ENCODE measurements around the gene ABCA10. TPM values are rescaled to one million over a fixed set of nuclear protein-coding genes. Genes with fewer than 3 reads are reported as not detected.
"Not testable (repeated sequence)": the region's sequence is repeated elsewhere in the genome, so short reads cannot be mapped to it uniquely, and the experiment has no call there.

The ABCA10 gene, protein sequence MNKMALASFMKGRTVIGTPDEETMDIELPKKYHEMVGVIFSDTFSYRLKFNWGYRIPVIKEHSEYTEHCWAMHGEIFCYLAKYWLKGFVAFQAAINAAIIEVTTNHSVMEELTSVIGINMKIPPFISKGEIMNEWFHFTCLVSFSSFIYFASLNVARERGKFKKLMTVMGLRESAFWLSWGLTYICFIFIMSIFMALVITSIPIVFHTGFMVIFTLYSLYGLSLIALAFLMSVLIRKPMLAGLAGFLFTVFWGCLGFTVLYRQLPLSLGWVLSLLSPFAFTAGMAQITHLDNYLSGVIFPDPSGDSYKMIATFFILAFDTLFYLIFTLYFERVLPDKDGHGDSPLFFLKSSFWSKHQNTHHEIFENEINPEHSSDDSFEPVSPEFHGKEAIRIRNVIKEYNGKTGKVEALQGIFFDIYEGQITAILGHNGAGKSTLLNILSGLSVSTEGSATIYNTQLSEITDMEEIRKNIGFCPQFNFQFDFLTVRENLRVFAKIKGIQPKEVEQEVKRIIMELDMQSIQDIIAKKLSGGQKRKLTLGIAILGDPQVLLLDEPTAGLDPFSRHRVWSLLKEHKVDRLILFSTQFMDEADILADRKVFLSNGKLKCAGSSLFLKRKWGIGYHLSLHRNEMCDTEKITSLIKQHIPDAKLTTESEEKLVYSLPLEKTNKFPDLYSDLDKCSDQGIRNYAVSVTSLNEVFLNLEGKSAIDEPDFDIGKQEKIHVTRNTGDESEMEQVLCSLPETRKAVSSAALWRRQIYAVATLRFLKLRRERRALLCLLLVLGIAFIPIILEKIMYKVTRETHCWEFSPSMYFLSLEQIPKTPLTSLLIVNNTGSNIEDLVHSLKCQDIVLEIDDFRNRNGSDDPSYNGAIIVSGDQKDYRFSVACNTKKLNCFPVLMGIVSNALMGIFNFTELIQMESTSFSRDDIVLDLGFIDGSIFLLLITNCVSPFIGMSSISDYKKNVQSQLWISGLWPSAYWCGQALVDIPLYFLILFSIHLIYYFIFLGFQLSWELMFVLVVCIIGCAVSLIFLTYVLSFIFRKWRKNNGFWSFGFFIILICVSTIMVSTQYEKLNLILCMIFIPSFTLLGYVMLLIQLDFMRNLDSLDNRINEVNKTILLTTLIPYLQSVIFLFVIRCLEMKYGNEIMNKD (N-terminal part only)
- total RNA-seq: 1 to 10 TPM in 3 of 4 donors, under 1 TPM in 1; 0.23 to 7.8 (median 1.9) TPM

DNA sequence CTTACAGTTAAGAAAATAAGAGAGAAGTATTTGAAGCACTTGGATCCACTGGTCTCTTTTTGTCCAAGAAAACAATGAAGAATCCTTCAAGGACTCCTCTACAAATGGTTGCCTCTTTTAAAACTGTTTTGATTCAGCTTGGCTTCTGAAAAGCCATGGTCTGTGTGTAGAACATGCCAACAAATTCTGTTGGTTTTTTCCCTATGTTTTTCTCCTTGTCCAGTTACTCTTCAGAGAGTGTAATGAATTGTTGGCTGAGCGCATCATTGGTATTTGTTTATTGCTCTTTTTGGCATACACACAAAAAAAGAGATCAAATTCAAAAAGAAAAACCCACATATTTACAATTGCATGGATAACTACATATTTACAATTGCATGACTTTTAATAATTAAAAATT is at the start of gene ABCA10:
ABCA10 (minus strand) TSS at position 249 of the 400 bp plus-strand sequence. CDS start 3,466 bp downstream, outside the sequence.
- Histone ChIP-seq H3K36me3 (no peaks in the 10 kb centered on the region), H3K9me3 (peaks cover 0 to 11% (median 8%) of the 10 kb centered on the region in 3 donors), H3K27ac (peak within 1 kb of the TSS in 2 of 4 donors; percentile 4 to 17), H3K27me3 (no peaks in the 10 kb centered on the region), H3K4me1 (no peaks in the 10 kb centered on the region), H3K4me3 (peak within 1 kb of the TSS in 3 of 4 donors; percentile 13 to 37 (median 17))
- DNase-seq: no peak
- TF ChIP-seq, protein P1, sequence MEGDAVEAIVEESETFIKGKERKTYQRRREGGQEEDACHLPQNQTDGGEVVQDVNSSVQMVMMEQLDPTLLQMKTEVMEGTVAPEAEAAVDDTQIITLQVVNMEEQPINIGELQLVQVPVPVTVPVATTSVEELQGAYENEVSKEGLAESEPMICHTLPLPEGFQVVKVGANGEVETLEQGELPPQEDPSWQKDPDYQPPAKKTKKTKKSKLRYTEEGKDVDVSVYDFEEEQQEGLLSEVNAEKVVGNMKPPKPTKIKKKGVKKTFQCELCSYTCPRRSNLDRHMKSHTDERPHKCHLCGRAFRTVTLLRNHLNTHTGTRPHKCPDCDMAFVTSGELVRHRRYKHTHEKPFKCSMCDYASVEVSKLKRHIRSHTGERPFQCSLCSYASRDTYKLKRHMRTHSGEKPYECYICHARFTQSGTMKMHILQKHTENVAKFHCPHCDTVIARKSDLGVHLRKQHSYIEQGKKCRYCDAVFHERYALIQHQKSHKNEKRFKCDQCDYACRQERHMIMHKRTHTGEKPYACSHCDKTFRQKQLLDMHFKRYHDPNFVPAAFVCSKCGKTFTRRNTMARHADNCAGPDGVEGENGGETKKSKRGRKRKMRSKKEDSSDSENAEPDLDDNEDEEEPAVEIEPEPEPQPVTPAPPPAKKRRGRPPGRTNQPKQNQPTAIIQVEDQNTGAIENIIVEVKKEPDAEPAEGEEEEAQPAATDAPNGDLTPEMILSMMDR (IDR thresholded peaks at IDR 0.05): no peak
- TF ChIP-seq POLR2A (IDR thresholded peaks at IDR 0.05): no peak
- 63 to 86% methylated on average over 1 of the region's 1 CpG for WGBS, 2 donors
- intact Hi-C loops (cut with DNase I): no loop called here

DNA sequence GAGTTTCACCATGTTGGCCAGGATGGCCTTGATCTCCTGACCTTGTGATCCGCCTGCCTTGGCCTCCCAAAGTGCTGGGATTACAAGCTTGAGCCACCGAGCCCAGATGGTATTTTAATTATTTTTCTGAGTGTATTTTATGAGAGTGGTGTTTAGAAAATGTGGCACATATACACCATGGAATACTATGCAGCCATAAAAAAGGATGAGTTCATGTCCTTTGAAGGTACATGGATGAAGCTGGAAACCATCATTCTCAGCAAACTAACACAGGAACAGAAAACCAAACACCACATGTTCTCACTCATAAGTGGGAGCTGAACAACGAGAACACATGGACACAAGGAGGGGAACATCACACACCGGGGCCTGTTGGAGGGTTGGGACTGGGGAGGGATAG is 47.7 kb upstream of the ABCA10 start:
- DNase-seq; H3K27me3 ChIP-seq; intact Hi-C loops (cut with DNase I); H3K27ac ChIP-seq; H3K4me1 ChIP-seq; H3K9me3 ChIP-seq; H3K4me3 ChIP-seq: not testable (repeated sequence)
- H3K36me3 ChIP-seq: peaks cover 0 to 31% (median 0%) of the 10 kb centered on the region in 3 donors
- 90 to 93% methylated on average over 4 of the region's 4 CpGs for WGBS, 2 donors

DNA sequence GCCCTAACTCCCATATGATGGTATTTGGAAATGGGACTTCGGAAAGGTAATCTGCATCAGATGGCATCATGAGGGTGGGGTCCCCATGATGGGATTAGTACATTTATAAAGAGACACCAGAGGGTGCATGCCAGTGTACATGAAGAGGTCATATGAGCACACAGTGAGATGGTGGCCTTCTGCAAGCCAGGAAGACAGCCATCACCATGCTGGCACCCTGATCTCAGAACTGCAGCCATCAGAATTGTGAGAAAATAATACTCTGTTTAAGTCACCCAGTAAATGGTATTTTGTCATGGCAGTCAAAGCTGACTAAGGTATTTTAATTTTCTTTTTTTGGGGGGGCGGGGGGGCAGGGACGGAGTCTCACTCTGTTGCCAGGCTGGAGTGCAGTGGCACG is 47.1 kb upstream of the ABCA10 start:
- no peaks in the 10 kb centered on the region for H3K9me3 ChIP-seq
- peaks cover 0 to 29% (median 0%) of the 10 kb centered on the region in 3 donors for H3K36me3 ChIP-seq
- intact Hi-C loops (cut with DNase I): no loop called here
- no peaks in the 10 kb centered on the region for H3K27me3 ChIP-seq
- DNase-seq: no peak
- TF ChIP-seq, protein P1 (IDR thresholded peaks at IDR 0.05): no peak
- no peak for TF ChIP-seq POLR2A (IDR thresholded peaks at IDR 0.05)
- WGBS, 2 donors: 92 to 96% methylated on average over 3 to 4 of the region's 4 CpGs
- no peaks in the 10 kb centered on the region for H3K4me1 ChIP-seq
- H3K4me3 ChIP-seq: no peak overlapping the region
- no peak overlapping the region for H3K27ac ChIP-seq

DNA sequence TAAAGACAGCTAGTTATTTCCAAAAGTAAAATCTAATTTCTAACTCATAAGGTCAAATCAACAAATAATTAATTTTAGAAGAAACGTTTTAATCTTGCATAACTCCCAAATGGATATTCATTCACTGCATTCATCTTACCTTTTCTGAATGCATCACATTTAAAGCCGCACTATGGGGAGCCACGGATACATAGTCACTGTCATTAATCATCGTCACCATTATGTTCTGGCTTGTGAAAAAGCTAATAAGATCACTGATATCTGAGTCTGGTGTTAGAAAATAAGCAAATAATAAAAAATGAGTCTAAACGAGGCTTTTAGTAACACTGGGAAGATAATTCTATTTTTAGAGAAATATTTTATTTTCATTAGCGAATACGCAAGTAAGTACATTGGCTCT is 42.4 kb upstream of the ABCA10 start:
- Histone ChIP-seq H3K27ac (no peak overlapping the region), H3K36me3 (peaks cover 0 to 11% (median 0%) of the 10 kb centered on the region in 3 donors), H3K4me1 (no peaks in the 10 kb centered on the region), H3K9me3 (no peaks in the 10 kb centered on the region), H3K4me3 (no peak overlapping the region), H3K27me3 (no peaks in the 10 kb centered on the region)
- no peak for DNase-seq
- no peak for TF ChIP-seq POLR2A (IDR thresholded peaks at IDR 0.05)
- TF ChIP-seq, protein P1 (IDR thresholded peaks at IDR 0.05): no peak
- WGBS, 2 donors: 72 to 75% methylated on average over 7 of the region's 7 CpGs
- intact Hi-C loops (cut with DNase I): no loop called here

DNA sequence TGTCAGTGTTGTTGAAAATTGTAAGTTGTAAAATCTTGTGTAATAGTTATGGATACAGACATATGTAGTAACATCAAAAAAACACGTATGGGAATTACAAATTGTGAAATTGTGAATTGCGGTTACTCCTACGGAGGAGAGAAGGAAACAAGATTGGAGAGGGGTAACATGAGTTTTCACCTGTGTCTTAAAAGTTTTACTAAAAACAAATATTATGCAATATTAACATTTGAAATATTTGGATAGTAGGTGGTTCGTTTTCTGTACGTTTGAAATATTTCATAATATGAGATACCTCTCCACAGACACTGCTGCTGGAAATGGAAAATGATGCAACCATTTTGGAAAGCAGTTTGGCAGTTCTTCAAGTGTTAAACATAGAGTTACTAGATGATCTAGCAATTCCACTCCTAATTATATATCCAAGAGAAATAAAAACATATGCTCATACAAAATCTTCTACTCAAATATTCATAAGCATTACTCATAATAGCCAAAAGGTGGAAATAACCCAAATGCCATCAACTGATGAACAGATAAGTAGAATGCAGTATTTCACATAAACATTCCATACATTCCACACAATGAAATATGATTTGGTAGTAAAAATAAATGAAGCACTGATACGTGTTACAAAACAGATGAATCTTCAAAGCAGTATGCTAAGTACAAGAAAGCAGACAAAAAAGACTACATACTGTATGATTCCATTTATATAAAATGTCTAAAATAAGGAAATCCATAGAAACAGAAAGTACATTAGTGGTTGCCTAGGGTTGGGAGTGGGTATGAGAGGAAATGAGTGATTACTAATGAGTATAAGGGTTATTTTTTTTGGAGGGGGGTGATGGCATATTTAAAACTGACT is 40.7 kb upstream of the ABCA10 start:
- DNase-seq: no peak
- no peaks in the 10 kb centered on the region for H3K9me3 ChIP-seq
- no peak overlapping the region for H3K27ac ChIP-seq

More for the DNA sequence above, 40.7 kb upstream of the ABCA10 start:
- no peaks in the 10 kb centered on the region for H3K27me3 ChIP-seq
- H3K4me1 ChIP-seq: no peaks in the 10 kb centered on the region
- WGBS, 2 donors: 47 to 48% methylated on average over 6 of the region's 6 CpGs
- peaks cover 0 to 15% (median 0%) of the 10 kb centered on the region in 3 donors for H3K36me3 ChIP-seq
- TF ChIP-seq POLR2A (IDR thresholded peaks at IDR 0.05): no peak
- TF ChIP-seq, protein P1 (IDR thresholded peaks at IDR 0.05): no peak
- intact Hi-C loops (cut with DNase I): no loop called here
- H3K4me3 ChIP-seq: no peak overlapping the region

Measured in esophagus squamous epithelium (tissue), 5 donors.